ENCODE results near the gene SOX6.

Gene SOX6

DNA sequence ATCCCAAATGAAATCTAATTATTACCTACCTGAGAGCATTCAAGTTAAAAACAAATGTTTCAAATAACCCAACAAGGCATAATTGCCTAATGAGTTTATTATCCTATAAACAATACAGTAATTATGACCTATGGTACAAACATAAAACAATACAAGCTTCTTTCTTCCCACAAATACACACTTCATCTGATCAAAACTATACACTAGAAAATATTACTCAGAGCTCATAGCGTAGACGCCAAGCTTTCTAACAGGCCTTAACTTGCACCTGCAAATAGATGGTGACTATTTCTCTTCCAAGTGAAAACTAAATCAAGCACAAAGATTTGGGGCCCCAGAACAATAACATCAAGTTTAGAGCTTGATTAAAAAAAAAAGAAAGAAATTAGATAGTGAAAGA lies 78.1 kb downstream of the SOX6 start:
- Histone ChIP-seq H3K79me2 (ENCODE audit: insufficient read depth, low read length) (no peaks in the 10 kb centered on the region), H3K36me3 (ENCODE audit: insufficient read depth, low read length) (no peaks in the 10 kb centered on the region), H3F3A (ENCODE audit: low read depth) (no peaks in the 10 kb centered on the region), H3K9me3 (ENCODE audit: insufficient read depth, low read depth, low read length) (no peaks in the 10 kb centered on the region), H3K9ac (ENCODE audit: low read depth, low read length, poor library complexity, severe bottlenecking) (no peak overlapping the region), H3K4me1 (ENCODE audit: insufficient read depth, low read length, poor library complexity, severe bottlenecking) (no peaks in the 10 kb centered on the region), H3K4me2 (ENCODE audit: low read depth, low read length, poor library complexity, severe bottlenecking) (no peak overlapping the region), H4K20me1 (ENCODE audit: insufficient read depth, low read length, poor library complexity, severe bottlenecking) (no peaks in the 10 kb centered on the region), H3K27me3 (ENCODE audit: insufficient read depth, low read length, poor library complexity, severe bottlenecking) (no peaks in the 10 kb centered on the region), H3K9me2 (replicated peaks; ENCODE audit: low read depth, low read length) (no peaks in the 10 kb centered on the region), H2AFZ (ENCODE audit: low read length) (no peak overlapping the region), H3K4me3 (ENCODE audit: low read length, poor library complexity, severe bottlenecking) (no peak overlapping the region)
- TF ChIP-seq, protein P1, sequence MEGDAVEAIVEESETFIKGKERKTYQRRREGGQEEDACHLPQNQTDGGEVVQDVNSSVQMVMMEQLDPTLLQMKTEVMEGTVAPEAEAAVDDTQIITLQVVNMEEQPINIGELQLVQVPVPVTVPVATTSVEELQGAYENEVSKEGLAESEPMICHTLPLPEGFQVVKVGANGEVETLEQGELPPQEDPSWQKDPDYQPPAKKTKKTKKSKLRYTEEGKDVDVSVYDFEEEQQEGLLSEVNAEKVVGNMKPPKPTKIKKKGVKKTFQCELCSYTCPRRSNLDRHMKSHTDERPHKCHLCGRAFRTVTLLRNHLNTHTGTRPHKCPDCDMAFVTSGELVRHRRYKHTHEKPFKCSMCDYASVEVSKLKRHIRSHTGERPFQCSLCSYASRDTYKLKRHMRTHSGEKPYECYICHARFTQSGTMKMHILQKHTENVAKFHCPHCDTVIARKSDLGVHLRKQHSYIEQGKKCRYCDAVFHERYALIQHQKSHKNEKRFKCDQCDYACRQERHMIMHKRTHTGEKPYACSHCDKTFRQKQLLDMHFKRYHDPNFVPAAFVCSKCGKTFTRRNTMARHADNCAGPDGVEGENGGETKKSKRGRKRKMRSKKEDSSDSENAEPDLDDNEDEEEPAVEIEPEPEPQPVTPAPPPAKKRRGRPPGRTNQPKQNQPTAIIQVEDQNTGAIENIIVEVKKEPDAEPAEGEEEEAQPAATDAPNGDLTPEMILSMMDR (conservative IDR thresholded peaks at IDR 0.05; ENCODE audit: low read length) = no peak
- no peak for TF ChIP-seq EZH2phosphoT487 (IDR thresholded peaks at IDR 0.05; ENCODE audit: borderline replicate concordance)

DNA sequence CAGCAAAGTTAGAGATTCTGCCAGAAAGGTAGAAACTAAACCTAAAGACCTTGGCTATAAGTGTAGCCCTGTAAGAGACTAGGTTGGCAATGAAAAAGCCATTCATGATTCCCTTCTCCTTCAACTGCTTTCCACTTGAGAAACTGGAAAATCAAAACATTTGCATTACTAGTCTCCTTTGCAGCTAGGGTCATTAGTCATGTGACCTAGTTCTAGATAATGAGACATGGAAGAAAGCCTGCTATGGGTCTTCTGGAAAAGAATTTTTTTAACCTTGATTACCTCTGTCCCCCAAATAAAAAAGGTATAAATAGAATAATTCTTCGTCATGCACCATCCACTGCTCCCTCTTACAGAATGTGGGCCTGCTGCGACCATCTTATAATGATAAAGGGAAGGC lies 80.1 kb downstream of the SOX6 start:
- Histone ChIP-seq H3K9me2 (replicated peaks; ENCODE audit: low read depth, low read length) (no peaks in the 10 kb centered on the region), H3K36me3 (ENCODE audit: insufficient read depth, low read length) (no peaks in the 10 kb centered on the region), H2AFZ (ENCODE audit: low read length) (no peak overlapping the region), H3F3A (ENCODE audit: low read depth) (no peaks in the 10 kb centered on the region), H3K27me3 (ENCODE audit: insufficient read depth, low read length, poor library complexity, severe bottlenecking) (no peaks in the 10 kb centered on the region), H4K20me1 (ENCODE audit: insufficient read depth, low read length, poor library complexity, severe bottlenecking) (no peaks in the 10 kb centered on the region), H3K9ac (ENCODE audit: low read depth, low read length, poor library complexity, severe bottlenecking) (no peak overlapping the region), H3K4me3 (ENCODE audit: low read length, poor library complexity, severe bottlenecking) (no peak overlapping the region), H3K4me2 (ENCODE audit: low read depth, low read length, poor library complexity, severe bottlenecking) (no peak overlapping the region), H3K9me3 (ENCODE audit: insufficient read depth, low read depth, low read length) (no peaks in the 10 kb centered on the region), H3K4me1 (ENCODE audit: insufficient read depth, low read length, poor library complexity, severe bottlenecking) (no peaks in the 10 kb centered on the region), H3K79me2 (ENCODE audit: insufficient read depth, low read length) (no peaks in the 10 kb centered on the region)
- TF ChIP-seq, protein P1 (conservative IDR thresholded peaks at IDR 0.05; ENCODE audit: low read length) = no peak
- no peak for TF ChIP-seq EZH2phosphoT487 (IDR thresholded peaks at IDR 0.05; ENCODE audit: borderline replicate concordance)

DNA sequence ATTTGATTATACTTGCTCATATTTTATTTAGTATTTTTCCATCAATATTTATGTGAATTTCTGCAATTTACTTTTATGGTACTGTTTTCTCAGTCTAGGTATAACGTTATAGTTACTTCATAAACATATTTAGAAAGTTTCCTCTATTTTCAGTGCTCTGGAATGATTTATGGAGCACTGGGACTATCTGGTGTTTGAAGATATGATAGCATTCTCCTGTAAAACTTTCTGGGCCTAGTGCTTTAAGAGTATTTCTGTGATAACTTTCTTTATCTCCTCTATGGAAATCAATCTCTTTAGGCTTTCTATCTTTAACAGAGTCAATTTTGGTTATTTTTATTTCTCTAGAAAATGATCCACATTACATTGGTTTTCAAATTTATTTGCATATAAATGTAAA lies 85.1 kb downstream of the SOX6 start:
- Histone ChIP-seq H2AFZ (ENCODE audit: low read length) (no peak overlapping the region), H3K9me3 (ENCODE audit: insufficient read depth, low read depth, low read length) (no peaks in the 10 kb centered on the region), H3K4me1 (ENCODE audit: insufficient read depth, low read length, poor library complexity, severe bottlenecking) (no peaks in the 10 kb centered on the region), H3K4me2 (ENCODE audit: low read depth, low read length, poor library complexity, severe bottlenecking) (no peak overlapping the region), H3K4me3 (ENCODE audit: low read length, poor library complexity, severe bottlenecking) (no peak overlapping the region), H3K9me2 (replicated peaks; ENCODE audit: low read depth, low read length) (no peaks in the 10 kb centered on the region), H3K27me3 (ENCODE audit: insufficient read depth, low read length, poor library complexity, severe bottlenecking) (no peaks in the 10 kb centered on the region), H3F3A (ENCODE audit: low read depth) (no peaks in the 10 kb centered on the region), H3K36me3 (ENCODE audit: insufficient read depth, low read length) (no peaks in the 10 kb centered on the region), H4K20me1 (ENCODE audit: insufficient read depth, low read length, poor library complexity, severe bottlenecking) (no peaks in the 10 kb centered on the region), H3K79me2 (ENCODE audit: insufficient read depth, low read length) (no peaks in the 10 kb centered on the region), H3K9ac (ENCODE audit: low read depth, low read length, poor library complexity, severe bottlenecking) (no peak overlapping the region)
- no peak for TF ChIP-seq EZH2phosphoT487 (IDR thresholded peaks at IDR 0.05; ENCODE audit: borderline replicate concordance)
- TF ChIP-seq, protein P1 (conservative IDR thresholded peaks at IDR 0.05; ENCODE audit: low read length) = no peak

Measured in Loucy (cell line).